ENCODE measurements around the gene PSMD6.

Gene PSMD6

GRCh38 chr3:63990204-63990603 is 33.1 kb downstream of the PSMD6 start:
- in situ Hi-C loops (cut with MboI; ENCODE audit: low pct_unique_long_range_greater_than_20kb, low sequenced_read_pairs, unreplicated experiment): no loop called here
- DNase-seq (ENCODE audit: low spot score): no peak
- TF ChIP-seq CTCF (IDR thresholded peaks at IDR 0.05; ENCODE audit: extremely low read depth, insufficient read depth, missing control alignments): no peak

- no peak for DNase-seq (ENCODE audit: low spot score)
- in situ Hi-C loops (cut with MboI; ENCODE audit: low pct_unique_long_range_greater_than_20kb, low sequenced_read_pairs, unreplicated experiment): no loop called here
- TF ChIP-seq CTCF (IDR thresholded peaks at IDR 0.05; ENCODE audit: extremely low read depth, insufficient read depth, missing control alignments): no peak
Observed at GRCh38 chr3:63988943-63989342, 34.4 kb downstream of the PSMD6 start.

- TF ChIP-seq CTCF (IDR thresholded peaks at IDR 0.05; ENCODE audit: extremely low read depth, insufficient read depth, missing control alignments): no peak
- in situ Hi-C loops (cut with MboI; ENCODE audit: low pct_unique_long_range_greater_than_20kb, low sequenced_read_pairs, unreplicated experiment): no loop called here
- DNase-seq (ENCODE audit: low spot score): no peak
Observed at GRCh38 chr3:63986831-63987230, 36.5 kb downstream of the PSMD6 start.

GRCh38 chr3:63986146-63986545 is 37.1 kb downstream of the PSMD6 start:
- no peak for DNase-seq (ENCODE audit: low spot score)
- no peak for TF ChIP-seq CTCF (IDR thresholded peaks at IDR 0.05; ENCODE audit: extremely low read depth, insufficient read depth, missing control alignments)
- in situ Hi-C loops (cut with MboI; ENCODE audit: low pct_unique_long_range_greater_than_20kb, low sequenced_read_pairs, unreplicated experiment): no loop called here

GRCh38 chr3:63984391-63984790 is 38.9 kb downstream of the PSMD6 start:
- DNase-seq (ENCODE audit: low spot score): no peak
- TF ChIP-seq CTCF (IDR thresholded peaks at IDR 0.05; ENCODE audit: extremely low read depth, insufficient read depth, missing control alignments): no peak
- in situ Hi-C loops (cut with MboI; ENCODE audit: low pct_unique_long_range_greater_than_20kb, low sequenced_read_pairs, unreplicated experiment): no loop called here

GRCh38 chr3:63981980-63982379 is 41.3 kb downstream of the PSMD6 start:
- no peak for TF ChIP-seq CTCF (IDR thresholded peaks at IDR 0.05; ENCODE audit: extremely low read depth, insufficient read depth, missing control alignments)
- in situ Hi-C loops (cut with MboI; ENCODE audit: low pct_unique_long_range_greater_than_20kb, low sequenced_read_pairs, unreplicated experiment): no loop called here
- DNase-seq (ENCODE audit: low spot score): no peak

Data from GM13977 (cell line).